HEK293 (cell line): Measurements from ENCODE around the gene CD48.

ENCODE experiments used
- CTCF ChIA-PET: fragments of 350-600 bp; formaldehyde crosslinking; extraction: SDS; loops from one replicate; lab custom pipeline; 2021; ENCODE audit warnings: antibody characterized with exemption; lab: Yijun Ruan, JAX
- POLR2A ChIA-PET: fragments of 300-600 bp; formaldehyde crosslinking; extraction: SDS; loops from one replicate; lab custom pipeline; 2020; ENCODE audit warnings: antibody characterized with exemption, inconsistent platforms; lab: Yijun Ruan, JAX
- H3K27ac ChIP-seq: fragments of 200-500 bp; sonication (Bioruptor generic); 2 replicates; pipeline ENCODE4 v1.5.1; 2014; ENCODE audit warnings: low read depth, low read length, control low read depth, inconsistent platforms; ENCODE audit errors: extremely low read depth
- H3K36me3 ChIP-seq, 2 experiments: fragments of 200-500 bp in 1 of 2; sonication (Bioruptor generic) in 1 of 2; 1 replicate in 1 of 2; 2 replicates in 1 of 2; pipeline ENCODE4 v1.5.1; 2014 to 2017; ENCODE audit warnings: inconsistent platforms in 2 of 2, low read length in 2 of 2; ENCODE audit not compliant: control insufficient read depth in 2 of 2, insufficient read depth in 1 of 2
- H3K4me1 ChIP-seq: fragments of 200-500 bp; sonication (Bioruptor generic); 2 replicates; pipeline ENCODE4 v1.5.1; 2014; ENCODE audit warnings: mild to moderate bottlenecking, low read length, inconsistent platforms; ENCODE audit not compliant: control insufficient read depth, insufficient read depth
- H3K4me3 ChIP-seq: 2 replicates; pipeline ENCODE4 v1.5.1; 2011; ENCODE audit warnings: low read depth, mild to moderate bottlenecking, control low read depth, low read length, moderate library complexity
- H3K9me3 ChIP-seq: fragments of 200-500 bp; sonication (Bioruptor generic); 2 replicates; pipeline ENCODE4 v1.5.1; 2014; ENCODE audit warnings: low read depth, low read length, inconsistent platforms; ENCODE audit not compliant: control insufficient read depth, insufficient read depth
- GLIS1 ChIP-seq: fragments of 450-650 bp; formaldehyde crosslinking; IDR thresholded peaks from 2 replicates; pipeline ENCODE4 v1.5.1; 2016; ENCODE audit warnings: missing biosample characterization, missing genetic modification characterization
- HOXC10 ChIP-seq: sonication (generic); formaldehyde crosslinking; IDR thresholded peaks from 2 replicates; pipeline ENCODE4 v1.8.1; 2023; ENCODE audit warnings: mild to moderate bottlenecking, missing genetic modification reagents
- KLF1 ChIP-seq: fragments of 450-650 bp; formaldehyde crosslinking; IDR thresholded peaks from 2 replicates; pipeline ENCODE4 v1.5.1; 2016; ENCODE audit warnings: missing biosample characterization, missing genetic modification characterization
- ZBTB10 ChIP-seq: fragments of 450-650 bp; formaldehyde crosslinking; IDR thresholded peaks from 2 replicates; pipeline ENCODE4 v1.5.1; 2016; ENCODE audit warnings: missing biosample characterization, missing genetic modification characterization
- ZNF114 ChIP-seq: fragments of 450-650 bp; formaldehyde crosslinking; IDR thresholded peaks from 2 replicates; pipeline ENCODE4 v1.5.0; 2017; ENCODE audit warnings: missing biosample characterization, missing genetic modification characterization
- ZNF18 ChIP-seq: fragments of 450-650 bp; formaldehyde crosslinking; IDR thresholded peaks from 2 replicates; pipeline ENCODE4 v1.5.1; 2016; ENCODE audit warnings: missing biosample characterization, missing genetic modification characterization
- ZNF341 ChIP-seq: fragments of 450-650 bp; formaldehyde crosslinking; IDR thresholded peaks from 2 replicates; pipeline ENCODE4; 2016; ENCODE audit warnings: low read depth, missing biosample characterization, missing genetic modification characterization
- ZNF48 ChIP-seq: fragments of 450-650 bp; formaldehyde crosslinking; IDR thresholded peaks from 2 replicates; pipeline ENCODE4 v1.5.1; 2016; ENCODE audit warnings: missing biosample characterization, missing genetic modification characterization
- ZNF501 ChIP-seq: fragments of 450-650 bp; formaldehyde crosslinking; IDR thresholded peaks from 2 replicates; pipeline ENCODE4 v1.5.1; 2016; ENCODE audit warnings: missing biosample characterization, missing genetic modification characterization
- ZNF555 ChIP-seq: fragments of 450-650 bp; formaldehyde crosslinking; conservative IDR thresholded peaks from 2 replicates; pipeline ENCODE4 v1.5.1; 2017; ENCODE audit warnings: missing biosample characterization, mild to moderate bottlenecking, missing genetic modification characterization, inconsistent platforms
- ZNF830 ChIP-seq: fragments of 450-650 bp; IDR thresholded peaks from 2 replicates; pipeline ENCODE4 v1.5.0; 2018; ENCODE audit warnings: missing biosample characterization, missing genetic modification characterization, low read depth, mild to moderate bottlenecking, moderate library complexity
- TF ChIP-seq, protein P1 (sequence below): fragments of 450-650 bp; formaldehyde crosslinking; IDR thresholded peaks from 2 replicates; pipeline ENCODE4 v1.5.1; 2016; ENCODE audit warnings: missing biosample characterization, missing genetic modification characterization
- TF ChIP-seq, protein P2 (sequence below): fragments of 450-650 bp; formaldehyde crosslinking; IDR thresholded peaks from 2 replicates; pipeline ENCODE4 v1.5.1; 2016; ENCODE audit warnings: missing biosample characterization, missing genetic modification characterization

Gene CD48

GRCh38 chr1:160747717-160748116 lies 36.1 kb upstream of the CD48 start (continued):
- TF ChIP-seq ZNF830 (tag by site-specific recombination) (no peak), KLF1 (no peak), ZBTB10 (tag by site-specific recombination) (no peak), HOXC10 (CRISPR knock-in tag) (no peak), ZNF341 (tag by site-specific recombination) (no peak), ZNF18 (tag by site-specific recombination) (no peak), ZNF114 (tag by site-specific recombination) (no peak)
- TF ChIP-seq, protein P1, sequence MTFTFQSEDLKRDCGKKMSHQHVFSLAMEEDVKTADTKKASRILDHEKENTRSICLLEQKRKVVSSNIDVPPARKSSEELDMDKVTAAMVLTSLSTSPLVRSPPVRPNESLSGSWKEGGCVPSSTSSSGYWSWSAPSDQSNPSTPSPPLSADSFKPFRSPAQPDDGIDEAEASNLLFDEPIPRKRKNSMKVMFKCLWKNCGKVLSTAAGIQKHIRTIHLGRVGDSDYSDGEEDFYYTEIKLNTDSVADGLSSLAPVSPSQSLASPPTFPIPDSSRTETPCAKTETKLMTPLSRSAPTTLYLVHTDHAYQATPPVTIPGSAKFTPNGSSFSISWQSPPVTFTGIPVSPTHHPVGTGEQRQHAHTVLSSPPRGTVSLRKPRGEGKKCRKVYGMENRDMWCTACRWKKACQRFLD (tag by site-specific recombination) = no peak
- TF ChIP-seq, protein P2, sequence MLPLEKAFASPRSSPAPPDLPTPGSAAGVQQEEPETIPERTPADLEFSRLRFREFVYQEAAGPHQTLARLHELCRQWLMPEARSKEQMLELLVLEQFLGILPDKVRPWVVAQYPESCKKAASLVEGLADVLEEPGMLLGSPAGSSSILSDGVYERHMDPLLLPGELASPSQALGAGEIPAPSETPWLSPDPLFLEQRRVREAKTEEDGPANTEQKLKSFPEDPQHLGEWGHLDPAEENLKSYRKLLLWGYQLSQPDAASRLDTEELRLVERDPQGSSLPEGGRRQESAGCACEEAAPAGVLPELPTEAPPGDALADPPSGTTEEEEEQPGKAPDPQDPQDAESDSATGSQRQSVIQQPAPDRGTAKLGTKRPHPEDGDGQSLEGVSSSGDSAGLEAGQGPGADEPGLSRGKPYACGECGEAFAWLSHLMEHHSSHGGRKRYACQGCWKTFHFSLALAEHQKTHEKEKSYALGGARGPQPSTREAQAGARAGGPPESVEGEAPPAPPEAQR (tag by site-specific recombination) = no peak

DNA sequence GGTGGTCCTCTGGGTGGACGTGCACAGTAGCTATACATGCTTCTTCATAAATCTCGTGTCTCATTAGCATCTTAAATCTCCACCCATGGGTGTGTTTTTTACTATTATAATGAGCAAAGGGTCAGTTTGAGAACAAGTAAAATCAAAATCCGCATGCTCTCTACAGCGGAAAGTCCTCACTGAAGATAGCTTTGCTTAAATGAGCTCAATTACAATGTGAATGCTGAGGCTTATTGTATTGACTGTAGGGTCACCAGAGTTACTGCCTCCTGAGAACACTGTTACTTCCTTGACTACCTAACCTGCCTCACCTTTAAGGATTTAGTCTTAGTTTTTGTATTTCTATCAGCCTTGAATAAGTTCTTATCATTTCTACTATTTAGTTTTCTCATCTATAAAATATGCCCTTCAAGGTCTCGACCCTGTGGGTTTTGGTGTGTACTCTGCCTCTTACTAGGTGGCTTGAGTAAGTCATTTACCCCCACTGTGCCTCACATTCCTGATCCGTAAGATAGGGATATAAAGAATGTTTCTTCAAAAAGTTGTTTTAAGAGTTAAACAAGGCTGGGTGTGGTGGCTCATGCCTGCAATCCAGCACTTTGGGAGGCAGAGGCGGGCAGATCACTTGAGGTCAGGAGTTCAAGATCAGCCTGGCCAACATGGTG lies 35.3 kb upstream of the CD48 start:
- CTCF ChIA-PET = interaction anchor here (0.8 to 2.2 kb wide), 6 partner anchors 9 to 30 kb away, joined by 3 to 7 read pairs (median 4); no protein-coding TSS in a partner anchor
- TF ChIP-seq GLIS1 (tag by site-specific recombination) = 0 out of 2 replicates have a peak, but pooled peaks have one; percentile 29
- no peak for TF ChIP-seq ZNF48 (tag by site-specific recombination)
- POLR2A ChIA-PET = no interaction called here

DNA sequence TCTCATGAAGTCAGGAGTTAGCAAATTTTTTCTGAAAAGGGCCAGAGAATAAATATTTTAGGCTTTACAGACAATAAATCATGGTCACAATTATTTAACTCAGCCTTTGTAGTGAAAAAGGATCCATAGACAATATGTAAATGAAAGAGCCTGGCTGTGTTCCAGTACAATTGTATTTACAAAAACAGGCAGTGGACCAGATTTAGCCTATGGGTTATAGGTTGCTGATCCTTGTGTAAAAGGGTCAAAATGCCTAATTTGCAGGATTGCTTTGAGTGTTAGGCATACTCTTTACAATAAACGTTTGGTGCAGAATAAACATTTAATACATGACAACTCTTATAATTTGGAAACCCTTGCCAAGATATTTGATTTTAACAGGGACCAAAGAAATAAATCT lies 33.9 kb upstream of the CD48 start:
- TF ChIP-seq ZNF555 (tag by site-specific recombination) (no peak), ZNF501 (tag by site-specific recombination) (no peak)
- ChIA-PET CTCF (interaction anchor here (0.6 kb wide), 1 partner anchor 278 kb away, joined by 4 read pairs; no protein-coding TSS in a partner anchor), POLR2A (no interaction called here)
- Histone ChIP-seq H3K4me1 (0 out of 2 replicates have a peak, but pooled peaks cover 3% of the 10 kb centered on the region), H3K9me3 (no peaks in the 10 kb centered on the region), H3K4me3 (no peak overlapping the region), H3K36me3 (no peaks in the 10 kb centered on the region), H3K27ac (no peak overlapping the region)

More for the DNA sequence above, 35.3 kb upstream of the CD48 start:
- Histone ChIP-seq H3K4me1 (0 out of 2 replicates have a peak, but pooled peaks cover 3% of the 10 kb centered on the region), H3K4me3 (no peak overlapping the region), H3K36me3 (no peaks in the 10 kb centered on the region), H3K9me3 (no peaks in the 10 kb centered on the region), H3K27ac (no peak overlapping the region)
